Measurements from ENCODE around the gene ZNF423.

The ZNF423 gene

GRCh38 chr16:49622421-49623402 lies 233.2 kb downstream of the ZNF423 start:
- Histone ChIP-seq H3K27ac (ENCODE audit: low read depth, low read length) (no peak overlapping the region), H3K9me3 (ENCODE audit: control insufficient read depth in 1 of 2, low read length in 2 of 2) (no peaks in the 10 kb centered on the region), H3K27me3 (ENCODE audit: control insufficient read depth in 1 of 2, insufficient read depth in 2 of 2, low read length in 2 of 2) (no peaks in the 10 kb centered on the region), H3K4me3 (ENCODE audit: low read depth in 1 of 2, low read length in 2 of 2) (no peak overlapping the region), H3K36me3 (ENCODE audit: control insufficient read depth in 1 of 2, insufficient read depth in 2 of 2, low read length in 2 of 2) (no peaks in the 10 kb centered on the region), H3K4me1 (ENCODE audit: control insufficient read depth in 1 of 2, insufficient read depth in 2 of 2, low read length in 2 of 2) (no peaks in the 10 kb centered on the region), H3K9ac (ENCODE audit: low read depth in 1 of 2, low read length in 2 of 2) (no peak overlapping the region)

GRCh38 chr16:49622084-49622390 lies 233.9 kb downstream of the ZNF423 start:
- H3K4me1 ChIP-seq (ENCODE audit: control insufficient read depth in 1 of 2, insufficient read depth in 2 of 2, low read length in 2 of 2) = no peaks in the 10 kb centered on the region
- no peaks in the 10 kb centered on the region for H3K9me3 ChIP-seq (ENCODE audit: control insufficient read depth in 1 of 2, low read length in 2 of 2)
- no peak overlapping the region for H3K9ac ChIP-seq (ENCODE audit: low read depth in 1 of 2, low read length in 2 of 2)
- no peak overlapping the region for H3K27ac ChIP-seq (ENCODE audit: low read depth, low read length)
- H3K4me3 ChIP-seq (ENCODE audit: low read depth in 1 of 2, low read length in 2 of 2) = no peak overlapping the region
- no peaks in the 10 kb centered on the region for H3K27me3 ChIP-seq (ENCODE audit: control insufficient read depth in 1 of 2, insufficient read depth in 2 of 2, low read length in 2 of 2)
- H3K36me3 ChIP-seq (ENCODE audit: control insufficient read depth in 1 of 2, insufficient read depth in 2 of 2, low read length in 2 of 2) = no peaks in the 10 kb centered on the region

- Histone ChIP-seq H3K4me3 (ENCODE audit: low read depth in 1 of 2, low read length in 2 of 2) (no peak overlapping the region), H3K4me1 (ENCODE audit: control insufficient read depth in 1 of 2, insufficient read depth in 2 of 2, low read length in 2 of 2) (no peaks in the 10 kb centered on the region), H3K9me3 (ENCODE audit: control insufficient read depth in 1 of 2, low read length in 2 of 2) (no peaks in the 10 kb centered on the region), H3K9ac (ENCODE audit: low read depth in 1 of 2, low read length in 2 of 2) (no peak overlapping the region), H3K27me3 (ENCODE audit: control insufficient read depth in 1 of 2, insufficient read depth in 2 of 2, low read length in 2 of 2) (no peaks in the 10 kb centered on the region), H3K36me3 (ENCODE audit: control insufficient read depth in 1 of 2, insufficient read depth in 2 of 2, low read length in 2 of 2) (no peaks in the 10 kb centered on the region), H3K27ac (ENCODE audit: low read depth, low read length) (no peak overlapping the region)
Observed at GRCh38 chr16:49621241-49622083, 234.4 kb downstream of the ZNF423 start.

- H3K4me1 ChIP-seq (ENCODE audit: control insufficient read depth in 1 of 2, insufficient read depth in 2 of 2, low read length in 2 of 2) = no peaks in the 10 kb centered on the region
- no peaks in the 10 kb centered on the region for H3K9me3 ChIP-seq (ENCODE audit: control insufficient read depth in 1 of 2, low read length in 2 of 2)
- no peak overlapping the region for H3K27ac ChIP-seq (ENCODE audit: low read depth, low read length)
- no peaks in the 10 kb centered on the region for H3K36me3 ChIP-seq (ENCODE audit: control insufficient read depth in 1 of 2, insufficient read depth in 2 of 2, low read length in 2 of 2)
- H3K4me3 ChIP-seq (ENCODE audit: low read depth in 1 of 2, low read length in 2 of 2) = no peak overlapping the region
- no peak overlapping the region for H3K9ac ChIP-seq (ENCODE audit: low read depth in 1 of 2, low read length in 2 of 2)
- H3K27me3 ChIP-seq (ENCODE audit: control insufficient read depth in 1 of 2, insufficient read depth in 2 of 2, low read length in 2 of 2) = no peaks in the 10 kb centered on the region
Observed at GRCh38 chr16:49620869-49621240, 235.1 kb downstream of the ZNF423 start.

- Histone ChIP-seq H3K9me3 (ENCODE audit: control insufficient read depth in 1 of 2, low read length in 2 of 2) (no peaks in the 10 kb centered on the region), H3K27me3 (ENCODE audit: control insufficient read depth in 1 of 2, insufficient read depth in 2 of 2, low read length in 2 of 2) (no peaks in the 10 kb centered on the region), H3K4me1 (ENCODE audit: control insufficient read depth in 1 of 2, insufficient read depth in 2 of 2, low read length in 2 of 2) (no peaks in the 10 kb centered on the region), H3K36me3 (ENCODE audit: control insufficient read depth in 1 of 2, insufficient read depth in 2 of 2, low read length in 2 of 2) (no peaks in the 10 kb centered on the region), H3K27ac (ENCODE audit: low read depth, low read length) (no peak overlapping the region), H3K9ac (ENCODE audit: low read depth in 1 of 2, low read length in 2 of 2) (no peak overlapping the region), H3K4me3 (ENCODE audit: low read depth in 1 of 2, low read length in 2 of 2) (no peak overlapping the region)
Observed at GRCh38 chr16:49620158-49620868, 235.6 kb downstream of the ZNF423 start.

- Histone ChIP-seq H3K27ac (ENCODE audit: low read depth, low read length) (no peak overlapping the region), H3K9ac (ENCODE audit: low read depth in 1 of 2, low read length in 2 of 2) (no peak overlapping the region), H3K9me3 (ENCODE audit: control insufficient read depth in 1 of 2, low read length in 2 of 2) (no peaks in the 10 kb centered on the region), H3K4me1 (ENCODE audit: control insufficient read depth in 1 of 2, insufficient read depth in 2 of 2, low read length in 2 of 2) (no peaks in the 10 kb centered on the region), H3K36me3 (ENCODE audit: control insufficient read depth in 1 of 2, insufficient read depth in 2 of 2, low read length in 2 of 2) (no peaks in the 10 kb centered on the region), H3K27me3 (ENCODE audit: control insufficient read depth in 1 of 2, insufficient read depth in 2 of 2, low read length in 2 of 2) (no peaks in the 10 kb centered on the region), H3K4me3 (ENCODE audit: low read depth in 1 of 2, low read length in 2 of 2) (no peak overlapping the region)
Observed at GRCh38 chr16:49619811-49620157, 236.1 kb downstream of the ZNF423 start.

- no peaks in the 10 kb centered on the region for H3K27me3 ChIP-seq (ENCODE audit: control insufficient read depth in 1 of 2, insufficient read depth in 2 of 2, low read length in 2 of 2)
- no peak overlapping the region for H3K9ac ChIP-seq (ENCODE audit: low read depth in 1 of 2, low read length in 2 of 2)
- H3K36me3 ChIP-seq (ENCODE audit: control insufficient read depth in 1 of 2, insufficient read depth in 2 of 2, low read length in 2 of 2) = no peaks in the 10 kb centered on the region
- H3K4me1 ChIP-seq (ENCODE audit: control insufficient read depth in 1 of 2, insufficient read depth in 2 of 2, low read length in 2 of 2) = no peaks in the 10 kb centered on the region
- H3K9me3 ChIP-seq (ENCODE audit: control insufficient read depth in 1 of 2, low read length in 2 of 2) = no peaks in the 10 kb centered on the region
- no peak overlapping the region for H3K4me3 ChIP-seq (ENCODE audit: low read depth in 1 of 2, low read length in 2 of 2)
- no peak overlapping the region for H3K27ac ChIP-seq (ENCODE audit: low read depth, low read length)
Observed at GRCh38 chr16:49618955-49619354, 237.0 kb downstream of the ZNF423 start.

- Histone ChIP-seq H3K4me1 (ENCODE audit: control insufficient read depth in 1 of 2, insufficient read depth in 2 of 2, low read length in 2 of 2) (no peaks in the 10 kb centered on the region), H3K9me3 (ENCODE audit: control insufficient read depth in 1 of 2, low read length in 2 of 2) (no peaks in the 10 kb centered on the region), H3K4me3 (ENCODE audit: low read depth in 1 of 2, low read length in 2 of 2) (no peak overlapping the region), H3K27ac (ENCODE audit: low read depth, low read length) (no peak overlapping the region), H3K36me3 (ENCODE audit: control insufficient read depth in 1 of 2, insufficient read depth in 2 of 2, low read length in 2 of 2) (no peaks in the 10 kb centered on the region), H3K27me3 (ENCODE audit: control insufficient read depth in 1 of 2, insufficient read depth in 2 of 2, low read length in 2 of 2) (no peaks in the 10 kb centered on the region), H3K9ac (ENCODE audit: low read depth in 1 of 2, low read length in 2 of 2) (no peak overlapping the region)
Observed at GRCh38 chr16:49617710-49618330, 238.1 kb downstream of the ZNF423 start.

GRCh38 chr16:49617016-49617629 lies 238.8 kb downstream of the ZNF423 start:
- no peaks in the 10 kb centered on the region for H3K9me3 ChIP-seq (ENCODE audit: control insufficient read depth in 1 of 2, low read length in 2 of 2)
- H3K4me1 ChIP-seq (ENCODE audit: control insufficient read depth in 1 of 2, insufficient read depth in 2 of 2, low read length in 2 of 2) = no peaks in the 10 kb centered on the region
- H3K27me3 ChIP-seq (ENCODE audit: control insufficient read depth in 1 of 2, insufficient read depth in 2 of 2, low read length in 2 of 2) = no peaks in the 10 kb centered on the region
- H3K27ac ChIP-seq (ENCODE audit: low read depth, low read length) = no peak overlapping the region
- no peak overlapping the region for H3K4me3 ChIP-seq (ENCODE audit: low read depth in 1 of 2, low read length in 2 of 2)
- no peak overlapping the region for H3K9ac ChIP-seq (ENCODE audit: low read depth in 1 of 2, low read length in 2 of 2)
- no peaks in the 10 kb centered on the region for H3K36me3 ChIP-seq (ENCODE audit: control insufficient read depth in 1 of 2, insufficient read depth in 2 of 2, low read length in 2 of 2)
